ENCODE measurements around the gene FLYWCH1.

Gene FLYWCH1

DNA sequence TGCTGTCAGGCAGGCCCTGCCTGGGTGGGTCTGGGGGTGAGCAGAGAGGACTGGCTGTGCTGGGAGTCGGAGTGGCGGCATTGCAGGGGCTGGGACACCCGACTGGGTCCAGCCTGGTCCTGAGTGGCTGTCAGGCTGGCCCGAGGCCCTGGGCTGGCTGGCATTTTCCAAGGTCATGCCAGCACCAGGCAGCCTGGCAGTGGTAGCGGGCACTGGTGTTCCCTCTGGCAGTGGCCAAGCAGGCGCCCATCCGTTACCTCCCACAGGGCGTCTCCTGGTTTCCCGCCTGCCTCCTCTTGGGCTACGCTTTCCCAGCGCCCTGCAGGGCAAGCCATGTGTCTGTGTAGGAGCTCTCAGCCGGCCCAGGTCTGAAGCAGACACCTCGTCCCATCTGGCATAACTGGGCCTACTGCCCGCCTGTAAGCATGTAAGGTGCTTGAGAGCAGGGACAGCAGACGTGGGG, 74.2 kb downstream of the FLYWCH1 start:
- DNase-seq (ENCODE audit: low read depth): no peak

DNA sequence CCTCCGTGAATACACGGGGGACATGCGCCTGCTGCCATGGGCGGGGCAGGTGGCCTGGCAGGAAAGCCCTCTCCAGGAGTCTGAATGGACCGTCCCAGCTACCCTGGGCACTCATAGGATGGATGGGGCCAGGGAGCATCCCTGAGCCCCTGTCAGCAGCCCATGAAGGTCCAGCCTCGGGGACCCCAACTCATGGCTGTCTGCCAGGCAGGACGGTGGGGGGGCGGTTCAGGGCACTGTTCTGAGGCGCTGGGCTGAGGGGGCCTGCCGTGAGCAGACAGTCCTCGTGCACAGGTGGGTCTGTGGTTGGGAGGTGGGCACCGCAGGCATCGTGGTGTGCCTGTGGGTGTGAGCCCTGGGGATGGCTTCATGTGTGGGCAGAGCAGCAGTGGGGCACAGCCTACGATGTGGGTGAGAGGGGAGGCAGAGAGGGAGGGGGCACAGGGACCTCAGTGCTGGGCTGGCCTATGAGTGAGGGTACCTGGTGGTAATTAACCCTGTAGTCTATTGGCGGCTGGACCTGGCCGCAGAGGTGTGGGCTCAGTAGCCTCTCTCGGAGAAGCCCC, 75.0 kb downstream of the FLYWCH1 start:
- DNase-seq (ENCODE audit: low read depth): no peak

DNA sequence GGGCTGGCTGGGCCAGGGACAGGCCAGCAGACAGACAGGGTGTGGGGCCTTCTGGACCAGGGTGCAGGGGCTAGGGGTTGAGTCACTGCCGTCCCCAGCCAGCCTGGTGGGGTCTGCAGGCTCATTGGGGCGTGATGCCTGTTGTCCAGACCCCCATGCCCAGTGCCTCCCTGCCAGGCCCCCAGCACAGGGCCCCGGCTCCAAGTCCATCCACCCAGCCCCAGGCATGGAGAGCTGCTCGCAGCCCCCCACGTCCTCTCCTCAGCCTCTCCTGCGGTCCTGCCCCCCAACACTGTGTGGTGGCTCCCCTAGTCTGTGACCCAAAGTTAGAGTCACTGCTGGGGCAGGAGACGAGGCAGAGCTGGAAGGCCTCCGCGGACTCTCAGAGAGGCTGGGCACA, 75.6 kb downstream of the FLYWCH1 start:
- DNase-seq (ENCODE audit: low read depth): no peak

DNA sequence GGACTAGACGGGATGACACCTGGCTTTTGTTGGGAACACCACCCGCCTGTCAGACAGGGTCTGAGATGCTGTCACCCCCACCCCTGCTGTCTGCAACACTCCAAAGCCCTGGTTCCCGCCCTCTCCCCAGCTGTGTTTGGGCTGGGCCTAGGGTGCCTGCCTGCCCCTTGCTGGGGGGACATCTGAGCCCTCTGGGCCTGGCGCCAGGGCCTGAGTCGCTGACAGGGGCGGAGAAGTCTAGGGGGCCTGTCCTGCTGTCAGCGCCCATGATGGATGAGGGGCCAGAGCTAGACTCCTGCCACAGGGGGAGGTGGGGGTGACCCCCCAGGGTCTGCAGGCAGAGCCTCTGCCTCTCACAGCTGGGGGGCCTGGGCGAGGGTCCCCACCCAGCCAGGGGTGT, 76.1 kb downstream of the FLYWCH1 start:
- no peak for DNase-seq (ENCODE audit: low read depth)

DNA sequence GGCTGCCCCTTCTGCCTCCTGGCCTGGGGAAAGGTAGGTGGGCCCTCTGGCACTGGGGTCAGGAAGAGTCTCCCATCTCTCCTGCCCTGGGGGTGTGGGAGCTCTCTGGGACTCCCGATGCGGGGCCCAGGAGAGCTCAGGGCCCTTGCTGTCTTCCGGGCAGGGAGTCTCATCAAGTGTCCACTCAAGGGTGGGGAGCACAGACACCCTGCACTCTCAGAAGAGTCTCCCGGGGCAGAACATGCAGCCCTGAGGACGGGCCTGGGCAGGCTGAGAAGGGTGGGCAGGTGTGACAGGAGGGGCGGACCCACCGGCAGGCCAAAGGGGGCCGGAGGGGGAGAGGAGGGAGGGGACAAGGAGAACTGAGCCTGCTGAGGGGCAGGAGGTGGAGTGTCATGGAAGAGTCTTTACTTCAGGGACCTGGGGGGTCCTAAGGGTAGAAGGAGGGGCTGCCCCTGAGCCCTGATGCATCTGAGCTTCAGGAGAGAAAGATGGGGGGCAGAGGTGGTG, 76.9 kb downstream of the FLYWCH1 start:
- no peak for DNase-seq (ENCODE audit: low read depth)

DNA sequence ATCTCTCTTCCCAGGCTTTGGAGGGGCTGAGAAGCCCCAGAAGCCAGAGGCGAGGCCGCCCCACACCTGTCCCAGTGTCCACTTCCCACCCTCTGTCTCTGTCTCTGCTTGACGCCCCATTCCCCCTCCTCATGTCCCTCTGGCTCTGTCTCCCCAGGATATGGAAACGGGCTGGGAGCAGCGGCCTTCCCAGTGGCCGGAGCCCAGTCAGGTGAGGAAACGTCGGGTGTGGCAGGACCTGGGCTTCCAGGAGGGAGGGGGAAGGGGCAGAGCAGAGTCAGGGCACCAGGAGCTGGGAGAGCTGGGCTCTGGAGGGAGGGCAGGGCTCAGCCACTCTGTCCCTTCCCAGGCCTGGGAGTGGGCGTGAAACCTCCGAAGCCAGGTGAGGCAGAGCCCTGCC, 79.2 kb downstream of the FLYWCH1 start:
- no peak for DNase-seq (ENCODE audit: low read depth)

DNA sequence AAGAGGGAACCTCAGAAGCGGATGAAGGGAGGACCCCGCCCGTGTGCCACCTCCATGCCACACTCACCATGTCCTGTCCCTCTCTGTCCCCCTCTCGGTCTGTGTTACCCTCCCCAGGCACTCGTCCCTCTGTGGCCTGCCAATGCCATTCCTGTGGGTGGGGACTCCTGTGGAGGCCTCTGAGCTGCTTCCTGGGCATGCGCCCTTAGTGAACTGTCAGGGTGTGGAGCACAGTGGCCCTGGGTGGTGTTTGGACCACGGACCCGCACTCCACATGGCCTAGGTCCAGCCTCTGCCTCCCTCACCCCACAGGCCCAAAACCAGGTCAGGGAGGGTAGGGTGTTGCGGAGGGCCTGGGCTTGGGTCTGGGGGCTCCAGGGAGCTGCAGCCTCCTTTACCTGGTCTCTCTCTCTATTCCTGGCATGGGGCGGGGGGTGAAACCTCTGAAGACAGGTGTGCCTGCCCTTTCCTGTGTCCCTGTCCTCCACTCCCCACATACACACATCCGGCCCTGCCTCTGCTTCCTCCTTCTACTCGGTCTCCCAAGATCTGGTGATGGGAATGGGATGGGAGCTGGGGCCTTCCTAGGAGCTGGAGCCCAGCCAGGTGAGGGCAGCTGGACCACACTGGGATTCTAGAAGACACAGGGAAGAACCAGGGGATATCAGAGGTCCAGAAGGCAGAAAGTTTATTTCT, 80.0 kb downstream of the FLYWCH1 start:
- DNase-seq (ENCODE audit: low read depth): no peak

DNA sequence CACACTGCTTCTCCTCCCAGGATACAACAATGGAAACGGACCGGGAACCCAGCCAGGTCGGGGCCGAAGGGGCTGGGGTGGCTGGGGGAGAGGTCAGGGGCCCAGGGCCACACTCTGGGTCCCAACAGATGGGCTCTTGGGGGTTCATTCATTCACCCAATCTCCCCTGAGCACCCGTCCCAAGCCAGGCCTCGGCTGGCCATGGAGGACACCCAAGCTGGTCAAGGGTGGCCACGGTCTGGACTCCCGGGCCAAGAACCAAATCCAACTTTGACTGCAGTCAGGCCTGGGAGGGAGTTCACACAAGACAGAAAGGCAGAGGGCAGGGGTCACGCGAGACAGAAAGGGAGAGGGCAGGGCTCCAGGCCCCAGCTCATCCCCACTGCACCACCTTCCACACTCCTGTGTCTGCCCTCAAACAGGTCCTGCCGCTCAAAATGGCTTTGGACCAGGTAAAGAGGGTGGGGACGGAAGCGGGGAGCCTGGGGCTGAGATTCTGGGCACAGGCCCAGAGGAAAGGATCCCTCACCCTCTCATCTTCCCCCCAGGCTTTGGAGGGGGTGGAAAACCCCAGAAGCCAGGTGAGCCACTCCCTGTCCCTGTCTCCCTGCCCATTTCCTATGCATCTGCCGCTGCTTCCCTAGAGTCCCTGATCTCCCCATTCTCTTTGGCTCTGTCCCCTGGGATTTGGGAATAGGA, 80.8 kb downstream of the FLYWCH1 start:
- DNase-seq (ENCODE audit: low read depth): no peak

DNA sequence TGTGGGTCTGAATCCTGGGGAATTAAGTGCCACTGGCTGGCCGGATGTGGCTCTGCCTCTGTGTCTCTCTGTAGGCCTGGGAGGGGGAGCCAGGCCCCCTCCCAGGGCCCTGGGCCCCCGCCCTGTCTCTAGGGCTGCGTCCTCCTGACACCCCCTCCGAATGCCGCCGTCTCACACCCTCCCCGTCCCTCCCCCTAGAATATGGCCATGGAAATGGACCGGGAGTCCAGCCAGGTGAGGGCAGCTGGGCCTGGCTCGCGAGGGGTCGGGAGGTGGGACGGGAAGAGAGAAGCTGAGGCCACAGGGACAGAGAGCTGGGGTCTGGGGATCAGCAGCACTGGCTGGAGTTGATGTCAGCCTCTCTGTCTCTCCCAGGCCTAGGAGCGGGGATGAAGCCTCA, 84.6 kb downstream of the FLYWCH1 start:
- DNase-seq (ENCODE audit: low read depth): no peak

DNA sequence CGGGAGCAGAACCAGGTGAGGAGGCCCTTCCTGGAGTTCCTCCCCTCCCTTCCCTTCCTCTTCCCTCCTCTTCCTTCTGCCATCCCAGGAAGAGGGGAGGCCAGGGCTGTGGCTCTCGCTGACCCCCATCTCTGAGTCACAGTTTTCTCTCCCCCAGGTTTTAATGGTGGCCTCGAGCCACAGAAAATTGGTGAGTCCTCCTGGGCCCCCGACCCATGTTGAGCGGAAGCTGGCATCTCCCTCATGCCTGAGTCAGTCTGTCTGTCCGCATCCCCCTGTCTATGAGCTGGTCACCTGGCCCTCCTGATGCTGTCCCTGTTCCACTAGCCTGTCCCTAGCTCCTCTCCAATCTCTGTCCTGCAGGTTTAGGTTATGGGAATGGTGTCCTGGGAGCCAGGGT, 88.2 kb downstream of the FLYWCH1 start:
- DNase-seq (ENCODE audit: low read depth): no peak

DNA sequence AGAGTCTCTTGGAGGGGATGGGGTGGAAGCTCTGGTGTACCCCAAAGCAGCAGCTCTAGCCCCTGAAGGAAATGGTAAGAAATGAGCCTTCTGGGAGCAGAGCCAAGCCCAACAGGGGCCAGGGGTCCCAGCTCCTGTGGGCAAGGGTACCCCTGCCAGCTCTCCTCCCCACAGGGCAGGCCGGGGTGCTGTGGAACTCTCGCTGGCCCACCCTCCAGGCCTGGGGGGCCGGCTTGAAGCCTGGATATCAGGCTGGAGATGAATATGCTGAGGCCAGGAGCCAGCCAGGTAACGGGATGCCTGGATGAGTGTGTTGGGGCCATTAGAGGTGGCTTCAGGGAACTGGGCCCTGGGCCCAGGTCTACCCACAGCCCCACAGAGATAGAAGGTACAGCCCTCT, 88.8 kb downstream of the FLYWCH1 start:
- no peak for DNase-seq (ENCODE audit: low read depth)
